HK-2 (cell line): ENCODE data around the gene HES1.

ENCODE experiments used
- DNase-seq: peaks from one replicate; pipeline ENCODE4 v3.0.0-alpha.2; 2018; ENCODE audit not compliant: unreplicated experiment

HES1 gene

GRCh38 chr3:194102436-194102835 is 33.5 kb upstream of the HES1 start:
- DNase-seq, result no peak

GRCh38 chr3:194103505-194103904 is 32.4 kb upstream of the HES1 start:
- DNase-seq, result no peak

GRCh38 chr3:194103983-194104751 is 31.8 kb upstream of the HES1 start:
- DNase-seq, result no peak

- DNase-seq, result no peak
These were observed 30.7 kb upstream of the HES1 start for GRCh38 chr3:194105292-194105691.

GRCh38 chr3:194107107-194107506 is 28.8 kb upstream of the HES1 start:
- DNase-seq, result no peak

GRCh38 chr3:194109192-194109863 is 26.6 kb upstream of the HES1 start:
- DNase-seq, result no peak

- DNase-seq, result no peak
These were observed 25.5 kb upstream of the HES1 start for GRCh38 chr3:194110483-194110882.

- DNase-seq, result no peak
These were observed 24.6 kb upstream of the HES1 start for GRCh38 chr3:194111336-194111735.

GRCh38 chr3:194112120-194113106 is 23.5 kb upstream of the HES1 start:
- peak; percentile 73 for DNase-seq

- DNase-seq, result no peak
These were observed 21.8 kb upstream of the HES1 start for GRCh38 chr3:194114123-194114522.

GRCh38 chr3:194117104-194117845 is 18.7 kb upstream of the HES1 start:
- DNase-seq, result no peak

- DNase-seq, result no peak
These were observed 17.0 kb upstream of the HES1 start for GRCh38 chr3:194118920-194119319.

GRCh38 chr3:194119831-194120590 is 15.9 kb upstream of the HES1 start:
- no peak for DNase-seq

- no peak for DNase-seq
These were observed 14.9 kb upstream of the HES1 start for GRCh38 chr3:194120789-194121770.

GRCh38 chr3:194121891-194122631 is 13.9 kb upstream of the HES1 start:
- no peak for DNase-seq

GRCh38 chr3:194123726-194124125 is 12.2 kb upstream of the HES1 start:
- no peak for DNase-seq

GRCh38 chr3:194124193-194124592 is 11.8 kb upstream of the HES1 start:
- no peak for DNase-seq

- DNase-seq, result no peak
These were observed 10.5 kb upstream of the HES1 start for GRCh38 chr3:194125442-194125841.

- no peak for DNase-seq
These were observed 9.2 kb upstream of the HES1 start for GRCh38 chr3:194126790-194127189.
